Mucosa of descending colon (tissue), 3 donors: ENCODE data around the gene KDM6A. TPM values are rescaled to one million over a fixed set of nuclear protein-coding genes. Genes with fewer than 3 reads are reported as not detected.

Experiments used
- ATAC-seq: fragments of 200-7000 bp; cut with Tn5 transposase; one replicate; pipeline ENCODE4 v1.9.1; 2020; ENCODE audit warnings: mild to moderate bottlenecking, moderate library complexity
- DNase-seq, 3 donors: peaks; one replicate each; pipeline ENCODE4 v3.0.0-alpha.2; 2020
- H3K36me3 ChIP-seq: fragments of 200-600 bp; one replicate; pipeline ENCODE4 v1.8.0; 2021; ENCODE audit warnings: low read depth, mild to moderate bottlenecking
- H3K4me1 ChIP-seq: fragments of 200-600 bp; one replicate; pipeline ENCODE4 v1.8.0; 2021; ENCODE audit warnings: low read depth, mild to moderate bottlenecking
- H3K4me3 ChIP-seq: fragments of 200-600 bp; one replicate; pipeline ENCODE4 v1.8.0; 2021; ENCODE audit warnings: mild to moderate bottlenecking
- H3K9me3 ChIP-seq: fragments of 200-600 bp; one replicate; pipeline ENCODE4 v1.8.0; 2021; ENCODE audit warnings: mild to moderate bottlenecking
- CTCF ChIP-seq: fragments of 200-600 bp; IDR thresholded peaks from one replicate; pipeline ENCODE4 v1.8.0; 2022; ENCODE audit warnings: antibody characterized with exemption, mild to moderate bottlenecking
- intact Hi-C, 2 donors: fragments of 100-400 bp; cut with DNase I in 1 of 2; cut with micrococcal nuclease in 1 of 2; formaldehyde crosslinking; loops; one replicate each; pipeline versions ENCODE4 v1.11.0 to v1.11.1; 2022; cut with DNase I, micrococcal nuclease
- total RNA-seq, 3 donors: library from RNA; stranded (reverse); fragmentation: NEBNext Ultra II Directional in 2 of 3; extraction: Animal tissue kit (Norgen Biotek cat#: 25700) in 2 of 3; gene quantifications; one replicate each; pipeline versions ENCODE4 v1.2.1 to v1.2.4, GENCODE V29; 2021 to 2023
- donor health status: DM: no; HTN: no; CAD: no; lungs with moderate emphysema.
- donor health status: DM: no; HTN: no; CAD: no.
- donor health status: DM: no; HTN: yes; CAD: no.

The KDM6A gene
- total RNA-seq, 3 donors from 2014 or later: 24.0 to 41.5 (median 36.5) TPM

DNA sequence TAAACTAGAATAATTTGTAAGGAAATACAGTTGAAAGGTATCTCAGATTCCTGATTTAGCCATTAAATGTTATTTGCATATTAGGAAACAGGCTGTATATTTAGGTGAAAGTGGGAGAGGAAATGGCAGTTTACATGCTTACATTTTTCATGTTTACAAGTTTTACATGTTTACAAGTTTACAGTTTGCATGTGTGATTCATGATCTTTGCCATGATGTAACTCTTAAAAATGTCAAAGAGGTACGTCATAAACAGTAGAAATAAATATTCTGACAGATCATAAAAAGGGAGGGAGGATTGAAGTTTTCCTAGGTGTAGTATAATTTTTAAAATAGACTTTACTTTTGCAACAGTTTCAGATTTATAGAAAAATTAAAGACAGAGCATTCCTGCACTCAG is 45.7 kb downstream of the KDM6A start:
- intact Hi-C loops: no loop called here
- Histone ChIP-seq H3K9me3 (no peaks in the 10 kb centered on the region), H3K4me1 (peaks cover 13% of the 10 kb centered on the region), H3K36me3 (no peaks in the 10 kb centered on the region), H3K4me3 (no peak overlapping the region)
- no peak for TF ChIP-seq CTCF
- DNase-seq (no peak), ATAC-seq (no peak)

GRCh38 chrX:44922980-44923379 is 50.0 kb downstream of the KDM6A start:
- no peak for ATAC-seq
- TF ChIP-seq CTCF: no peak
- intact Hi-C loops: no loop called here
- H3K36me3 ChIP-seq: no peaks in the 10 kb centered on the region
- H3K4me3 ChIP-seq: no peak overlapping the region
- no peak for DNase-seq
- no peaks in the 10 kb centered on the region for H3K9me3 ChIP-seq
- H3K4me1 ChIP-seq: peaks cover 6% of the 10 kb centered on the region

DNA sequence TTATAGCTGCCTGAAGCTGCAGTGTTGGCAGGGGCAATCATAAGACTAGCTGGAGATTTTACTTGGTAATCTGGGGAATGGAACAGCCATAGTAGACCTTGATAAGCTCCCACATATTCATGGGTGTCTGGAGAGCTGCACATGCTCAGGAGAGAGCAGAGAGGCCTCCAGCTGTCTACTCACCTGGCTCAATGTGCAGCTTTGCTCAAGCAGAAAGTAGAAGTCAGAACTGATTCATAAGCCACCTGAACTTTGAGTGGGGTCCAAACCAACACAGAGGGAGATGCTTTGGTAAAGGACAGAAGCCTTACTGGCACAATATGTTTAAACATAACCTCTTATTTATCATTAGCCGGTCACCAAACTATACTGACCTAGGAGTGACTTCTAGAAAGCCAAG is 54.4 kb downstream of the KDM6A start:
- DNase-seq (no peak), ATAC-seq (no peak)
- Histone ChIP-seq H3K4me1 (peaks cover 3% of the 10 kb centered on the region), H3K9me3 (no peaks in the 10 kb centered on the region), H3K4me3 (no peak overlapping the region), H3K36me3 (no peaks in the 10 kb centered on the region)
- intact Hi-C loops: no loop called here
- TF ChIP-seq CTCF: no peak

DNA sequence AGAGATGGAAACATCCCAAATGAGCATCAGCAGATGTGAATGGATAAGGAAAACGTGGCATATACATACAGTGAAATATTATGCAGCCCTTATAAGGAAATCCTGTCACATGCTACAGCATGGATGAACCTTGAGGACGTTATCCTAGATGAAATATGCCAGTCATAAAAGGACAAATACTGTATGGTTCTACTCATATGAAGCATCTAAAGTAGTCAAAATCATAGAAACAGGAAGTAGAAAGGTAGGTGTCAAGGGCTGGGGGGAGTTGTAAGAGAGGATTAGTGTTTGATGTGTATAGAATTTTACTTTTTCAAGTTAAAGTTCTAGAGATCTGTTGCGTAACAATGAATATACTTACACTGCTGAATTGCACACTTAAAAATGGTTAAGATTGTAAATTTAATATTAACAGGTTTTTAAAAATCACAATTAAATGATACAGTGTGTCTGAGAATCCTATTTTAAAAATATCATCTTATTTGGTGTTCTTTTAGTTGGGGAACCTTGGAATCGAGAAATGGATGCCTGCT is 58.5 kb downstream of the KDM6A start:
- Histone ChIP-seq H3K36me3 (no peaks in the 10 kb centered on the region), H3K9me3 (no peaks in the 10 kb centered on the region), H3K4me1 (no peaks in the 10 kb centered on the region), H3K4me3 (no peak overlapping the region)
- no peak for DNase-seq
- no peak for ATAC-seq
- no peak for TF ChIP-seq CTCF
- intact Hi-C loops: no loop called here

DNA sequence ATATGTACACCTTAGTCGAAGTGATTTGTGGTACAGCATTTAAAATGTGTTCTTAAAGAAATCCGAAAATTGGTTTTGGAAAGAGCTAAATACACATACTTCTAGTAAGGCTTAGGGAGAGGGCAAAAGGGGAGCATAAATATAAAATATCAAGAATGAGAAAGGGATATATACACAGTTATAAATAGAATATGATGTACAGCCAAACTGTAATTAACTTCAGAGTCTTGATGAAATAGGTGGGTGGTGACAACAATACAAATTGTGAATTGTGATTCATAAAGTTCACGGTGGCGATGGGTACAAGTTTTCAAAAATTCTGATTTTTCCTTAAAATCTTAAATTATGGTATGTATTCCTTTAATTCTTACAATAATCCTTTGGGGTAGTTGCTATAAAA is 62.2 kb downstream of the KDM6A start:
- no peak for TF ChIP-seq CTCF
- H3K4me1 ChIP-seq: no peaks in the 10 kb centered on the region
- no peaks in the 10 kb centered on the region for H3K9me3 ChIP-seq
- DNase-seq (no peak), ATAC-seq (no peak)
- H3K4me3 ChIP-seq: no peak overlapping the region
- no peaks in the 10 kb centered on the region for H3K36me3 ChIP-seq
- intact Hi-C loops: no loop called here

DNA sequence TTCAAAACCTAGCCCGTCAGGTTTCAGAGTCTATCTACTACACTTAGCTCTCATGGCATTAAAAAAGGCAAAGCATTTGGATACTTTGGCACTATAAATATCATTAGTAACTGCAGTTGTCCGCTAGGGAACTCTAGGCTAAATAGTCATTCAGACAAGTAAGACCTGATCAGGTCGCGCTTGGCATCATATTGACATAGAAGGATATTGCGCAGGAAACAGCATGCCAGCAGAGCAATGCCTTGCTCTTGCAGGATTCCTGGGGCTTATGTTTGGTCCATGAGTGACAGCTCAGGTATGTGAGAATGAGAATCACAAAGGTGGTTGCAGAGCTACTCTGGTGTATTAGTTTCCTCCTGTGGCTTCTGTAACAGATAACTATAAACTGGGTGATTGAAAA is 62.7 kb downstream of the KDM6A start:
- no peaks in the 10 kb centered on the region for H3K9me3 ChIP-seq
- H3K36me3 ChIP-seq: no peaks in the 10 kb centered on the region
- H3K4me1 ChIP-seq: no peaks in the 10 kb centered on the region
- no peak for ATAC-seq
- no peak for TF ChIP-seq CTCF
- no peak for DNase-seq
- intact Hi-C loops: no loop called here
- H3K4me3 ChIP-seq: no peak overlapping the region
